Keratinocyte (primary cell): ENCODE data around the gene GFPT2. TPM values are rescaled to one million over a fixed set of nuclear protein-coding genes. Genes with fewer than 3 reads are reported as not detected.

ENCODE experiments used
- DNase-seq: peaks from one replicate; pipeline ENCODE4 v3.0.0-alpha.2; 2011; ENCODE audit warnings: low read depth, missing footprints, low spot score
- FAIRE-seq: peaks from 2 replicates; lab custom pipeline; 2011; peaks lifted over from hg19 to GRCh38; lab: Jason Lieb, UNC
- H2AFZ ChIP-seq: 2 replicates; pipeline ENCODE4 v1.6.0; 2012; ENCODE audit warnings: low read length, control low read depth, inconsistent platforms; ENCODE audit not compliant: control insufficient read depth
- H3K27ac ChIP-seq: 2 replicates; pipeline ENCODE4 v1.5.1; 2011; ENCODE audit warnings: low read length; ENCODE audit not compliant: control insufficient read depth, insufficient read depth
- H3K27me3 ChIP-seq: 3 replicates; pipeline ENCODE4 v1.6.0; 2011; ENCODE audit warnings: low read length; ENCODE audit not compliant: control insufficient read depth, insufficient read depth; ENCODE audit errors: extremely low read depth
- H3K36me3 ChIP-seq, 2 experiments: 2 replicates in 1 of 2; 3 replicates in 1 of 2; pipeline ENCODE4 v1.5.1; 2011; ENCODE audit warnings: low read length in 2 of 2, mild to moderate bottlenecking in 1 of 2; ENCODE audit not compliant: control insufficient read depth in 2 of 2, insufficient read depth in 2 of 2; ENCODE audit errors: extremely low read depth in 1 of 2
- H3K4me1 ChIP-seq: 3 replicates; pipeline ENCODE4 v1.5.1; 2011; ENCODE audit warnings: low read length; ENCODE audit not compliant: control insufficient read depth, insufficient read depth; ENCODE audit errors: extremely low read depth
- H3K4me2 ChIP-seq: 3 replicates; pipeline ENCODE4 v1.6.0; 2011; ENCODE audit warnings: low read depth, low read length; ENCODE audit not compliant: control insufficient read depth, insufficient read depth; ENCODE audit errors: extremely low read depth
- H3K4me3 ChIP-seq, 3 experiments: fragments of 200-600 bp in 1 of 3; sonication (generic) in 1 of 3; 2 replicates in 2 of 3; 3 replicates in 1 of 3; pipeline ENCODE4 v1.5.1; 2011 to 2016; ENCODE audit warnings: low read length in 3 of 3, mild to moderate bottlenecking in 3 of 3, control low read depth in 2 of 3, inconsistent platforms in 1 of 3, low read depth in 1 of 3, mixed read lengths in 1 of 3, mixed run types in 1 of 3, moderate library complexity in 1 of 3; ENCODE audit not compliant: control insufficient read depth in 2 of 3, insufficient read depth in 2 of 3; ENCODE audit errors: extremely low read depth in 1 of 3
- H3K79me2 ChIP-seq: 2 replicates; pipeline ENCODE4 v1.6.0; 2012; ENCODE audit warnings: low read length; ENCODE audit not compliant: control insufficient read depth, insufficient read depth
- H3K9ac ChIP-seq: 3 replicates; pipeline ENCODE4 v1.6.0; 2011; ENCODE audit warnings: low read length; ENCODE audit not compliant: control insufficient read depth, insufficient read depth; ENCODE audit errors: extremely low read depth
- H3K9me1 ChIP-seq: 3 replicates; pipeline ENCODE4 v1.6.0; 2011; ENCODE audit warnings: low read length; ENCODE audit not compliant: control insufficient read depth, insufficient read depth; ENCODE audit errors: extremely low read depth
- H3K9me3 ChIP-seq: 2 replicates; pipeline ENCODE4 v1.5.1; 2012; ENCODE audit warnings: low read depth, low read length; ENCODE audit not compliant: control insufficient read depth
- H4K20me1 ChIP-seq: 3 replicates; pipeline ENCODE4 v1.6.0; 2011; ENCODE audit warnings: low read length; ENCODE audit not compliant: control insufficient read depth, insufficient read depth; ENCODE audit errors: extremely low read depth
- EZH2 ChIP-seq: IDR thresholded peaks from one replicate; pipeline ENCODE4 v1.6.1; 2012; ENCODE audit warnings: inconsistent platforms, mild to moderate bottlenecking, low read length, moderate library complexity
- dilution Hi-C: fragments of 300-500 bp; cut with MboI; formaldehyde crosslinking; loops from one replicate; pipeline ENCODE4 v1.7.0; 2020; ENCODE audit warnings: low sequenced_read_pairs; ENCODE audit not compliant: extremely low pct_ligation_motif_present
- polyA plus RNA-seq, 5 experiments: library from polyadenylated mRNA; depleted of rRNA in 3 of 5; stranded (reverse) in 3 of 5; stranded (forward) in 1 of 5; unstranded in 1 of 5; fragments of >200 nt; gene quantifications; 1 replicate in 1 of 5; 2 replicates in 3 of 5; 3 replicates in 1 of 5; pipeline versions ENCODE4 v1.2.1 to v1.2.3, GENCODE V29; 2011 to 2012; ENCODE audit warnings: missing spikeins in 2 of 5, low read depth in 1 of 5, low replicate concordance in 1 of 5
- TF ChIP-seq, protein P1 (sequence below), 3 experiments: IDR thresholded peaks in 1 of 3; conservative IDR thresholded peaks in 1 of 3; optimal IDR thresholded peaks in 1 of 3; 2 replicates in 2 of 3; 3 replicates in 1 of 3; pipeline versions ENCODE3 to v1.5.1; 2011; ENCODE audit warnings: low read length in 3 of 3, mild to moderate bottlenecking in 3 of 3, moderate library complexity in 2 of 3, control low read depth in 1 of 3, inconsistent platforms in 1 of 3; ENCODE audit not compliant: insufficient read depth in 2 of 3; ENCODE audit errors: extremely low read depth in 1 of 3

The GFPT2 gene
- polyA plus RNA-seq, 1 donor (not counting 4 experiments of a cell fraction or from before 2014, with no cell fraction given): not detected

DNA sequence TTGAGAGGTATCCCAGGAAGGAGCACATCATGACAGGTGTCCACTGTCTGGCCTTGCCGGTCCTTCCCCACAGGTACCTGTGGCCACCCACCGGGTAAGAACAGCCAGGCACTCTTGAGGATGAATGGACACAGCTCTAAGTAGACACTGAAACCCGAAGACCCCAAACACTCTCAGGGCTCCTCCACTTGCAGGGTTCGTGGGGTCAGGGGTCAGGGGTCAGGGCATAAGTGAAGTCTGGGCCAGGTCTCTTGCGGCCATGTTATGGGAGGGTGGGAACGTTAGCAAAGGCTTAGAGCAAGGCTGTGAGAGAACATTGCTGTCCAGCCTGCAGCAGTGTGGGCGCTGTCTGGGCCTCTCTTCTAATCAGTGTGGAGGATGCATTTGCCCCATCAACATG lies 101.2 kb downstream of the GFPT2 start:
- Histone ChIP-seq H3K9ac (no peak overlapping the region), H3K4me1 (no peaks in the 10 kb centered on the region), H3K27me3 (no peaks in the 10 kb centered on the region), H3K4me2 (no peak overlapping the region), H3K79me2 (no peaks in the 10 kb centered on the region), H3K27ac (no peak overlapping the region), H3K4me3 (no peak overlapping the region), H3K9me1 (no peaks in the 10 kb centered on the region), H3K36me3 (peaks cover 13 to 19% of the 10 kb centered on the region in 2 experiments), H4K20me1 (no peaks in the 10 kb centered on the region), H3K9me3 (peaks cover 42% of the 10 kb centered on the region), H2AFZ (no peak overlapping the region)
- DNase-seq (no peak), FAIRE-seq (no peak)
- TF ChIP-seq, protein P1, sequence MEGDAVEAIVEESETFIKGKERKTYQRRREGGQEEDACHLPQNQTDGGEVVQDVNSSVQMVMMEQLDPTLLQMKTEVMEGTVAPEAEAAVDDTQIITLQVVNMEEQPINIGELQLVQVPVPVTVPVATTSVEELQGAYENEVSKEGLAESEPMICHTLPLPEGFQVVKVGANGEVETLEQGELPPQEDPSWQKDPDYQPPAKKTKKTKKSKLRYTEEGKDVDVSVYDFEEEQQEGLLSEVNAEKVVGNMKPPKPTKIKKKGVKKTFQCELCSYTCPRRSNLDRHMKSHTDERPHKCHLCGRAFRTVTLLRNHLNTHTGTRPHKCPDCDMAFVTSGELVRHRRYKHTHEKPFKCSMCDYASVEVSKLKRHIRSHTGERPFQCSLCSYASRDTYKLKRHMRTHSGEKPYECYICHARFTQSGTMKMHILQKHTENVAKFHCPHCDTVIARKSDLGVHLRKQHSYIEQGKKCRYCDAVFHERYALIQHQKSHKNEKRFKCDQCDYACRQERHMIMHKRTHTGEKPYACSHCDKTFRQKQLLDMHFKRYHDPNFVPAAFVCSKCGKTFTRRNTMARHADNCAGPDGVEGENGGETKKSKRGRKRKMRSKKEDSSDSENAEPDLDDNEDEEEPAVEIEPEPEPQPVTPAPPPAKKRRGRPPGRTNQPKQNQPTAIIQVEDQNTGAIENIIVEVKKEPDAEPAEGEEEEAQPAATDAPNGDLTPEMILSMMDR (optimal IDR thresholded peaks at IDR 0.05 in 1 of 3, IDR thresholded peaks at IDR 0.05 in 1 of 3, conservative IDR thresholded peaks at IDR 0.05 in 1 of 3; ENCODE audit: extremely low read depth in 1 of 3, insufficient read depth in 2 of 3, low read length in 3 of 3): no peak
- TF ChIP-seq EZH2: no peak
- dilution Hi-C loops: no loop called here

DNA sequence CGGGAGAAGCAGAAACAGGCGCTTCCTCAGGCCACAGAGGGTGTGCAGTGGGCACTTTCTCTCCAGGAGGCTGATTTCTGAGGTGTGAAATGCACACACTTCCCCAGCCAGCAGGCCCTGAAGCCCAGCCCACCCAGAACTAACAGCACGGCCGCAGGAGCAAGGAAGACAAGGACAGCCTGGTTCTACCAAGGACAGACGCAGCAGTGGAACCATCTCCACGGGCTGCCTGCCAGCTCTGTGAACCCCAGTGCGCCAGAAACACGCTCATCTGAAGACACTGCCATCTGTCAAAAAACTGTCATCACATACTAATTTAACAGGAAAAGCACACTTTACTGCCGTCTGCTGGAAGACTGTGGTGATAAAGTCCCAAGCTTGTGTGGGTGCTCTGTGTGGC lies 102.0 kb downstream of the GFPT2 start:
- DNase-seq (no peak), FAIRE-seq (no peak)
- H2AFZ ChIP-seq: no peak overlapping the region
- no peak overlapping the region for H3K27ac ChIP-seq
- no peaks in the 10 kb centered on the region for H3K9me1 ChIP-seq
- H3K36me3 ChIP-seq: peaks cover 13 to 19% of the 10 kb centered on the region in 2 experiments
- no peak for TF ChIP-seq EZH2
- TF ChIP-seq, protein P1 (optimal IDR thresholded peaks at IDR 0.05 in 1 of 3, IDR thresholded peaks at IDR 0.05 in 1 of 3, conservative IDR thresholded peaks at IDR 0.05 in 1 of 3; ENCODE audit: extremely low read depth in 1 of 3, insufficient read depth in 2 of 3, low read length in 3 of 3): no peak
- H3K4me2 ChIP-seq: no peak overlapping the region
- dilution Hi-C loops: no loop called here
- peaks cover 37% of the 10 kb centered on the region for H3K9me3 ChIP-seq
- no peaks in the 10 kb centered on the region for H3K4me1 ChIP-seq
- no peak overlapping the region for H3K4me3 ChIP-seq
- no peaks in the 10 kb centered on the region for H4K20me1 ChIP-seq
- no peaks in the 10 kb centered on the region for H3K27me3 ChIP-seq
- no peaks in the 10 kb centered on the region for H3K79me2 ChIP-seq
- H3K9ac ChIP-seq: no peak overlapping the region

Other genes with a start within 250 kb of the GFPT2 start
- gene RASGEF1C, start 144.1 kb downstream of the GFPT2 start, polyA plus RNA-seq: not detected in 3 replicates
- 25.2 to 49.4 TPM (median 42.8 TPM) in 3 replicates for gene MAPK9, start 61.3 kb downstream of the GFPT2 start, polyA plus RNA-seq
- 15.6 to 29.7 TPM (median 19.4 TPM) in 3 replicates for gene CNOT6, start 141.0 kb upstream of the GFPT2 start, polyA plus RNA-seq
- gene SCGB3A1, start 238.2 kb upstream of the GFPT2 start, polyA plus RNA-seq: not detected in 3 replicates